Measurements from ENCODE around the gene B3GNT7. TPM values are rescaled to one million over a fixed set of nuclear protein-coding genes. Genes with fewer than 3 reads are reported as not detected.

The B3GNT7 gene
- total RNA-seq, 2 donors from 2014 or later: 244 to 258 TPM

DNA sequence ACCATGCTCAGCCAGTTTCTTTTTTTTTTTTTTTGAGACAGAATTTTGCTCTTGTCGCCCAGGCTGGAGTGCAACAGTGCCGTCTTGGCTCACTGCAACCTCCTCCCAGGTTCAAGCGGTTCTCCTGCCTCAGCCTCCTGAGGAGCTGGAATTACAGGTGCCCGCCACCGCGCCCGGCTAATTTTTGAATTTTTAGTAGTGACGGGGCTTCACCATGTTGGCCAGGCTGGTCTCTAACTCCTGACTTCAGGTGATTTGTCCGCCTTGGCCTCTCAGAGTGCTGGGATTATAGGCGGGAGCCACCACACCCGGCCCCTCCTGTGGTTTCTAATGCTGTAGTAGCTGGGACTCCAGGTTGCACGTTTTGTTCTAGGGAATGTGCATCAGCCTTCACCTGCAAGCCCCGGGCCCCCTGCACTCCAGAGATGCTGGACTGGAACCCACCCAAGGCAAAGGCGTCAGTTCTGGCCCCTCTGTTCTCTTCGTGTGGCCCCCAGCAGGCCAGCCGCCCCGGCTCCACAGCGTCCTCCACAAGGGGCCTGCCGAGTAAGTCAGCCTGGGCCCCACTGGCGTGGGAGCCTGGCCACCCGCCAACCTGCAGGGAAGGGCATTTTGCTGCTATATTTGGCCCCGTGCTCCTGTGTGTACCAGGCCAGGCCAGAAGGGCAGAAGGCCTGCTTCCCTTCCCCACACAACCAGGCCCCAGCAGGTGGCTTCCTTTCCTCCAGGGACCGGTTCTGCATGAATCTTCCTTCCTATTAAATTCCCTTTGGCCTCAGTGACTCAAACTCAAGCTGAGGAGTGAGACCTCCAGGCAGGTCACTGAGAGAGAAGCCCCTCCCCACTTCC, 25.7 kb upstream of the B3GNT7 start:
- DNase-seq: no peak
- Histone ChIP-seq H3K27ac (no peak overlapping the region), H3K9me3 (no peaks in the 10 kb centered on the region), H3K27me3 (no peaks in the 10 kb centered on the region), H3K36me3 (no peaks in the 10 kb centered on the region), H3K4me3 (no peak overlapping the region), H3K4me1 (no peaks in the 10 kb centered on the region), H3K9ac (ENCODE audit: low read depth in 2 of 2, low read length in 2 of 2) (no peak overlapping the region)
- TF ChIP-seq CTCF (IDR thresholded peaks at IDR 0.05): no peak
- intact Hi-C loops (cut with DNase I): no loop called here

GRCh38 chr2:231370429-231370748, 25.1 kb upstream of the B3GNT7 start:
- H3K36me3 ChIP-seq: no peaks in the 10 kb centered on the region
- no peak overlapping the region for H3K4me3 ChIP-seq
- H3K9ac ChIP-seq (ENCODE audit: low read depth in 2 of 2, low read length in 2 of 2): no peak overlapping the region
- DNase-seq: no peak
- intact Hi-C loops (cut with DNase I): no loop called here
- no peaks in the 10 kb centered on the region for H3K9me3 ChIP-seq
- H3K27me3 ChIP-seq: no peaks in the 10 kb centered on the region
- H3K27ac ChIP-seq: no peak overlapping the region
- no peak for TF ChIP-seq CTCF (IDR thresholded peaks at IDR 0.05)
- H3K4me1 ChIP-seq: no peaks in the 10 kb centered on the region

DNA sequence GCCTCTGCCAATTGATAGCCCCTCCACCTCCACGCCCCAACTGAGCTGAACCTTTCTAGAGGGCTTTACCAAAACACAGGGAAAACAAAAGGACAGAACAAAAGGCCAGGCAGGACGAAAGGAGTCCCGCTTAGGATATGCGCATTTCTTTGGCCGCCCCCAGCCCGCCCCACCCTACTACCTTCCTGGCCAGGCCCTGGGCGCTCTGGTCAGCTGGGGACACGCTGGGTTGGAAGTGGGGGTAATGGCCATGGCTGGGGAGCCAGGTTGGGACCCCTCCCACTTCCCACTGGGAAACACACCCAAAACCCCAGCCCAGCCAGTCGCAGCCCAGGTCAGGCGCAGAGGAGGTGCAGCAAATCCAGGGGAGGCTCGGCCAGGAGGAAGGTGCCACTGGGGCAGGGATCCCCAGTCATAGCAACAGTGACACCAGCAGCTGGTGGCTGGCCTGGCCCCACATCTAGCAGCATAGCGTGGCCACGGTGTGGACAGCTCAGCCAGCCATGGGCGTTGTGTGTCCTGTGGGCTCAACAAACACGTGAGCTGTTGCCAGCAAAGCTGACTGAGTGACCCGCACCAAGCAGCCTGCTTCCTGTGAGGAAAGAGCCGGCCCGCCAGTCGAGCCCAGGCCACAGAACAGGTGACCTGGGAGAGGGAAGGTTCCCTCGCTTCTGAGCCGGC, 24.6 kb upstream of the B3GNT7 start:
- no peak for TF ChIP-seq CTCF (IDR thresholded peaks at IDR 0.05)
- DNase-seq: no peak
- Histone ChIP-seq H3K9ac (ENCODE audit: low read depth in 2 of 2, low read length in 2 of 2) (no peak overlapping the region), H3K36me3 (no peaks in the 10 kb centered on the region), H3K27ac (no peak overlapping the region), H3K9me3 (no peaks in the 10 kb centered on the region), H3K4me3 (no peak overlapping the region), H3K27me3 (no peaks in the 10 kb centered on the region), H3K4me1 (no peaks in the 10 kb centered on the region)
- intact Hi-C loops (cut with DNase I): no loop called here

GRCh38 chr2:231371430-231372054, 24.0 kb upstream of the B3GNT7 start:
- Histone ChIP-seq H3K9ac (ENCODE audit: low read depth in 2 of 2, low read length in 2 of 2) (no peak overlapping the region), H3K4me1 (no peaks in the 10 kb centered on the region), H3K27me3 (no peaks in the 10 kb centered on the region), H3K9me3 (no peaks in the 10 kb centered on the region), H3K4me3 (no peak overlapping the region), H3K27ac (no peak overlapping the region), H3K36me3 (no peaks in the 10 kb centered on the region)
- no peak for DNase-seq
- no peak for TF ChIP-seq CTCF (IDR thresholded peaks at IDR 0.05)
- intact Hi-C loops (cut with DNase I): no loop called here

GRCh38 chr2:231372326-231372725, 23.2 kb upstream of the B3GNT7 start:
- no peak overlapping the region for H3K27ac ChIP-seq
- no peaks in the 10 kb centered on the region for H3K9me3 ChIP-seq
- TF ChIP-seq CTCF (IDR thresholded peaks at IDR 0.05): no peak
- H3K27me3 ChIP-seq: no peaks in the 10 kb centered on the region
- intact Hi-C loops (cut with DNase I): no loop called here
- no peaks in the 10 kb centered on the region for H3K36me3 ChIP-seq
- DNase-seq: no peak
- no peak overlapping the region for H3K4me3 ChIP-seq
- H3K9ac ChIP-seq (ENCODE audit: low read depth in 2 of 2, low read length in 2 of 2): no peak overlapping the region
- H3K4me1 ChIP-seq: no peaks in the 10 kb centered on the region

Measured in colonic mucosa (tissue), 4 donors.